MM.1S (cell line): ENCODE data around the gene TCF12.

ENCODE experiments used
- DNase-seq: peaks from one replicate; pipeline ENCODE4 v3.0.0-alpha.2; 2015
- H2AFZ ChIP-seq: fragments of 300-600 bp; sonication (generic); 2 replicates; pipeline ENCODE4 v1.6.0; 2016; ENCODE audit warnings: antibody characterized with exemption, low read length
- H3F3A ChIP-seq: fragments of 300-600 bp; sonication (generic); 2 replicates; pipeline ENCODE4 v1.6.1; 2016; ENCODE audit warnings: mild to moderate bottlenecking, antibody characterized with exemption, low read length, moderate library complexity, mixed read lengths; ENCODE audit not compliant: insufficient read depth
- H3K27ac ChIP-seq: fragments of 300-600 bp; sonication (generic); 2 replicates; pipeline ENCODE4 v1.5.1; 2016; ENCODE audit warnings: mild to moderate bottlenecking, low read length
- H3K27me3 ChIP-seq: fragments of 300-600 bp; sonication (generic); replicated peaks from 2 replicates; pipeline ENCODE4 v1.6.0; 2016; ENCODE audit warnings: low read length; ENCODE audit not compliant: insufficient read depth
- H3K36me3 ChIP-seq: fragments of 300-600 bp; sonication (generic); replicated peaks from 2 replicates; pipeline ENCODE4 v1.6.1; 2016; ENCODE audit warnings: mild to moderate bottlenecking, low read length, mixed read lengths; ENCODE audit not compliant: insufficient read depth
- H3K4me1 ChIP-seq: fragments of 300-600 bp; sonication (generic); 2 replicates; pipeline ENCODE4 v1.6.1; 2016; ENCODE audit warnings: low read length, mixed read lengths
- H3K4me2 ChIP-seq: fragments of 300-600 bp; sonication (generic); 2 replicates; pipeline ENCODE4 v1.6.0; 2016; ENCODE audit warnings: low read depth, low read length
- H3K4me3 ChIP-seq: fragments of 300-600 bp; sonication (generic); 2 replicates; pipeline ENCODE4 v1.5.1; 2016; ENCODE audit warnings: low read length, mixed read lengths
- H3K79me2 ChIP-seq: fragments of 300-600 bp; sonication (generic); 2 replicates; pipeline ENCODE4 v1.6.1; 2016; ENCODE audit warnings: mixed run types, low read length, mixed read lengths
- H3K9ac ChIP-seq: fragments of 300-600 bp; sonication (generic); 2 replicates; pipeline ENCODE4 v1.6.1; 2016; ENCODE audit warnings: low read length, mixed read lengths
- H3K9me2 ChIP-seq: fragments of 300-600 bp; sonication (generic); replicated peaks from 2 replicates; pipeline ENCODE4 v1.6.1; 2016; ENCODE audit warnings: mild to moderate bottlenecking, low read length, mixed read lengths; ENCODE audit not compliant: insufficient read depth
- H3K9me3 ChIP-seq: fragments of 300-600 bp; sonication (generic); replicated peaks from 2 replicates; pipeline ENCODE4 v1.6.1; 2016; ENCODE audit warnings: mild to moderate bottlenecking, low read length, mixed read lengths; ENCODE audit not compliant: insufficient read depth
- H4K20me1 ChIP-seq: fragments of 300-600 bp; sonication (generic); 2 replicates; pipeline ENCODE4 v1.6.1; 2016; ENCODE audit warnings: mild to moderate bottlenecking, low read length, moderate library complexity, mixed read lengths; ENCODE audit not compliant: insufficient read depth
- CTCF ChIP-seq: fragments of 300-600 bp; sonication (generic); IDR thresholded peaks from 2 replicates; pipeline ENCODE4 v1.5.1; 2016; ENCODE audit warnings: antibody characterized with exemption, low read length, mixed read lengths
- EZH2 ChIP-seq: fragments of 300-600 bp; sonication (generic); optimal IDR thresholded peaks from 2 replicates; pipeline ENCODE3; 2017; ENCODE audit warnings: low read depth, mild to moderate bottlenecking, antibody characterized with exemption, low read length, mixed read lengths
- EZH2phosphoT487 ChIP-seq: fragments of 300-600 bp; sonication (generic); IDR thresholded peaks from 2 replicates; pipeline ENCODE4 v1.6.1; 2018; ENCODE audit warnings: antibody characterized with exemption, low read length

Gene TCF12

GRCh38 chr15:56892659-56893363 lies 25.6 kb upstream of the TCF12 start:
- H3K4me3 ChIP-seq: no peak overlapping the region
- H3K79me2 ChIP-seq: no peaks in the 10 kb centered on the region
- TF ChIP-seq EZH2 (no peak), EZH2phosphoT487 (no peak), CTCF (no peak)
- DNase-seq: no peak
- no peaks in the 10 kb centered on the region for H3K9me3 ChIP-seq
- H3K36me3 ChIP-seq: no peaks in the 10 kb centered on the region
- no peak overlapping the region for H3K4me2 ChIP-seq
- H2AFZ ChIP-seq: no peak overlapping the region
- peaks cover 5% of the 10 kb centered on the region; the same call in 1 of the 2 replicates for H3F3A ChIP-seq
- no peak overlapping the region for H3K27ac ChIP-seq
- no peak overlapping the region for H3K9ac ChIP-seq
- H4K20me1 ChIP-seq: no peaks in the 10 kb centered on the region
- H3K27me3 ChIP-seq: no peaks in the 10 kb centered on the region
- no peaks in the 10 kb centered on the region for H3K9me2 ChIP-seq
- H3K4me1 ChIP-seq: peaks cover 5% of the 10 kb centered on the region; the same call in 1 of the 2 replicates

GRCh38 chr15:56893364-56893678 lies 25.1 kb upstream of the TCF12 start:
- Histone ChIP-seq H3K4me1 (no peaks in the 10 kb centered on the region), H3F3A (no peaks in the 10 kb centered on the region), H3K27me3 (no peaks in the 10 kb centered on the region), H3K27ac (no peak overlapping the region), H3K36me3 (no peaks in the 10 kb centered on the region), H2AFZ (no peak overlapping the region), H3K9ac (no peak overlapping the region), H3K4me3 (no peak overlapping the region), H4K20me1 (no peaks in the 10 kb centered on the region), H3K79me2 (no peaks in the 10 kb centered on the region), H3K9me3 (no peaks in the 10 kb centered on the region), H3K4me2 (no peak overlapping the region), H3K9me2 (no peaks in the 10 kb centered on the region)
- DNase-seq: no peak
- TF ChIP-seq CTCF: no peak
- no peak for TF ChIP-seq EZH2
- TF ChIP-seq EZH2phosphoT487: no peak

GRCh38 chr15:56894601-56895000 lies 23.8 kb upstream of the TCF12 start:
- no peaks in the 10 kb centered on the region for H3K4me1 ChIP-seq
- H3K4me2 ChIP-seq: no peak overlapping the region
- no peak for DNase-seq
- H3K9me3 ChIP-seq: no peaks in the 10 kb centered on the region
- no peak overlapping the region for H3K27ac ChIP-seq
- TF ChIP-seq EZH2phosphoT487 (no peak), CTCF (no peak), EZH2 (no peak)
- H4K20me1 ChIP-seq: no peaks in the 10 kb centered on the region
- H3K36me3 ChIP-seq: no peaks in the 10 kb centered on the region
- no peak overlapping the region for H2AFZ ChIP-seq
- no peaks in the 10 kb centered on the region for H3K27me3 ChIP-seq
- no peak overlapping the region for H3K4me3 ChIP-seq
- H3K9ac ChIP-seq: no peak overlapping the region
- H3K9me2 ChIP-seq: no peaks in the 10 kb centered on the region
- H3F3A ChIP-seq: no peaks in the 10 kb centered on the region
- H3K79me2 ChIP-seq: no peaks in the 10 kb centered on the region
